ENCODE data around the gene TOR2A.

The TOR2A gene

DNA sequence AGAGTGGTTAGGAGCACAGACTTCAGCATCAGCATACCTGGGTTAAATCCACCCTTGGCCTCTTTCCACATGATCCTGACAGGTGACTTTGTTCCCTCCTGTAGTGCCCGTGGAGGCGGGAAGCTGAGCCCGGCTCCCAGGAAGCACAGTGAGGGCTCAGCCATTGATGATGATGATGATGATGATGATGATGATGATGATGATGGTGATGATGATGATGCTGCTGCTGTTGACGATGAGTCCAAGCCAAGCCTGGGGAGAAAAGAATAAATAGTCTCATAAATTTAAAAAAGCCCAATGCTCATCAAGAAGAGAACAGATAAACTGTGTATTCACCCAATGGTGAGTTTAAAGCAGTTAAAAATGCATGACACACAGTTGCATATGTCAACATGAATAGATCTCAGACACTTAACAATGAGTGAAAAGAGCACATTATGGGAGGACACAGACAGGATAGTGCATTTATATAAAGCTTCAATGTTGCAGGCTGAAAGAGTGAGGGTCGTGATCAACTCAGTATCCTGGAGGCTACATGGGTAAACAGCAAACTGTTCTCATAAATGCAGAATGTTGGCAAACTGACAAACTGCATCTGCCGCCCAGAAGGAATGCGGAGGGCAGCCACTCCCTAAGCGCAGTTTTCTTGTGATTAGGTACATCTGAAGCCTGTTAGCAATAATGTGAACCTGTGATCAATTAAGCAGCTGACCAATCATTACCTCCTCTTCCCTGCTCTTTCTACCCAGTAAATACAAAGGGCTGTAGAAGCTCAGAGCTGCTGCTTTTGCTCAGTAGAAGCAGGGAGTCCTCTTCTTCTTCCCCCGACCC is 40.0 kb downstream of the TOR2A start:
- no peak for DNase-seq

DNA sequence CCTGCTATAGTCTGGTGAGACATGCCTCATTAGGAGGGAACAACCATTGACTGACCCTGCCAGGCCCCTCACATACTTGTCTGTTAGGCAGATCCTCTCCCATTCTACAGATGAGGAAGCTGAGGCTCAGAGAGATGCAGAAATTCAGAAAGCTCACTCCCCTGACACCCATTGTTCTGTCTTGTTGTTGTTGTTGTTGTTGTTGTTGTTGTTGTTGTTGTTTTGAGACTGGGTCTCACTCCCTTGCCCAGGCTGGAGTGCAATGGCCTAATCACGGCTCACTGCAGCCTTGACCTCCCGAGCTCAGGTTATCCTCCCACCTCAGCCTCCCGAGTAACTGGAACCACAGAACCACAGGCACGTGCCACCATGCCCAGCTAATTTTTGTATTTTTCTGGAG is 41.4 kb downstream of the TOR2A start:
- DNase-seq = no peak

DNA sequence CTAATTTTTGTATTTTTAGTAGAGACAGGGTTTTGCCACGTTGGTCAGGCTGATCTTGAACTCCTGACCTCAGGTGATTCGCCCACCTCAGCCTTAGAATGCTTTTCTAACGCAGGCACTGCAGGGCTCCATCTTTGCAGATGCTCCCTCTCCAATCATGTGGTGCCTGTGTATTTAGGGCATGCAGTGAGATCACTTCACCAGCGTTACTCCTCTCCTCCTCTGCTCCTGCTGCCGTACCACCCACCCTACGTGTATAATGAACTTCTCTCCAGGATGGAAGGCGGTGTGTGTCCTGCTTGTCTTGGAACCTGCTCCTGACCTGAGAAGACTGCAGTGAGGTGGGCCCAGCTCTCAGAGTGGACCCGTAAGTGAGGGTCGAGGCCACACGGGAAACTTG is 42.0 kb downstream of the TOR2A start:
- no peak for DNase-seq

DNA sequence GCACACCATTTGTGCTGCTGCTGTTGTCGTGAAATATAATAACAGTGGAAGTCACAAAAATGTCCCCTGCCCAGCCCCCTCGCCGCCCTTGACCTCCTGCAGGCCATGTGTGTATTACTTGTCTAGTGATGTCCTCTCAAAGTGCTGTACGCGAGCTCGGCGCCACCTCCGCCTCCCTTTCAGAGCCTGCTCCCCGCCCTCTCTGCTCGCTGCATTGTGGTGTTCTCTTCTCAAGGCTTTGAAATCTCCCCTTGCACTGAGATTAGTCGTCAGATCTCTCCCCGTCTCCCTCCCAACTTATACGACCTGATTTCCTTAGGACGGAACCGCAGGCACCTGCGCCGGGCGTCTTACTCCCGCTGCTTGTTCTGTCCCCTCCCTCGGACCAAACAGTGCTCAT is 43.0 kb downstream of the TOR2A start:
- DNase-seq = no peak

DNA sequence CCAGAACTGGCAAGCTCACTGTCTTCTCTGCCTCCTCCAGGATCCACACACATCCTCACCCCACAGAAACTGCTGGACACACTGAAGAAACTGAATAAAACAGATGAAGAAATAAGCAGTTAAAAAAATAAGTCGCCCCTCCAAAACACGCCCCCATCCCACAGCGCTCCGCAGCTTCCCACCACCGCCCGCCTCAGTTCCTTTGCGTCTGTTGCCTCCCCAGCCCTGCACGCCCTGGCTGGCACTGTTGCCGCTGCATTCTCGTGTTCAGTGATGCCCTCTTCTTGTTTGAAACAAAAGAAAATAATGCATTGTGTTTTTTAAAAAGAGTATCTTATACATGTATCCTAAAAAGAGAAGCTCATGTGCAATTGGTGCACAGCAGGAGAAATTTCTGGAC is 44.4 kb downstream of the TOR2A start:
- no peak for DNase-seq

DNA sequence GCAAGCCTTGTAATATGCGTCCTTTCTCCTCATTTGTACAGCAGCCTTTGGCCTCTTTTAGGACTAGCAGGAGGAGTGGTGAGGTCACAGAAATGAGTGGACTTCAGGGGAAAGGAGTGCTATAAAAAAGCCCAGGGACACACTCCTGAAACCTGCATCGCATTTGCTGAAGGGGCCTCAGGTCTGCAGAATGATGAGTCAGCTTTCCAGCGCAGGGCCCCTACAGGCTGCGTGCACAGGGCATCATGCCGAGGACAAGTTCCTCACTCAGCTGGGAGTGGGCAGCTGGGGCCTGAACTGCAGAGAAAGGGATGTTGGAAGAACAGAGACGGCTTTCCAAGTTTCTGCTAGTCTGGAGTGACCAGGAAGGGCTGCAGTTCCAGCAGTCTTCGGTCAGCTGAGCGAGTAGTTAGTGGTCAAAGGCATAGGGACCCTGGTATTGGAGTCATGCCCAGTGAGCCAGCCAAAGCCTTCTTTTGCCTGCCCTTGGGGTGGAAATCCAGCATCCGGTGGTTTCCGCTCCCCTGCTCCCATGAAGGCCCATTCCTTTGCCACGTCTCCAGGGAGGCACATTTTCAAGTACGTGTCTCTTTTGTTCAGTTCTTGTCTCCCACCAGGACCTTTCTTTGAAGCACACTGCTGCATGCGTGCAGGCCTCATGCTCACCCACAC is 45.6 kb downstream of the TOR2A start:
- no peak for DNase-seq

DNA sequence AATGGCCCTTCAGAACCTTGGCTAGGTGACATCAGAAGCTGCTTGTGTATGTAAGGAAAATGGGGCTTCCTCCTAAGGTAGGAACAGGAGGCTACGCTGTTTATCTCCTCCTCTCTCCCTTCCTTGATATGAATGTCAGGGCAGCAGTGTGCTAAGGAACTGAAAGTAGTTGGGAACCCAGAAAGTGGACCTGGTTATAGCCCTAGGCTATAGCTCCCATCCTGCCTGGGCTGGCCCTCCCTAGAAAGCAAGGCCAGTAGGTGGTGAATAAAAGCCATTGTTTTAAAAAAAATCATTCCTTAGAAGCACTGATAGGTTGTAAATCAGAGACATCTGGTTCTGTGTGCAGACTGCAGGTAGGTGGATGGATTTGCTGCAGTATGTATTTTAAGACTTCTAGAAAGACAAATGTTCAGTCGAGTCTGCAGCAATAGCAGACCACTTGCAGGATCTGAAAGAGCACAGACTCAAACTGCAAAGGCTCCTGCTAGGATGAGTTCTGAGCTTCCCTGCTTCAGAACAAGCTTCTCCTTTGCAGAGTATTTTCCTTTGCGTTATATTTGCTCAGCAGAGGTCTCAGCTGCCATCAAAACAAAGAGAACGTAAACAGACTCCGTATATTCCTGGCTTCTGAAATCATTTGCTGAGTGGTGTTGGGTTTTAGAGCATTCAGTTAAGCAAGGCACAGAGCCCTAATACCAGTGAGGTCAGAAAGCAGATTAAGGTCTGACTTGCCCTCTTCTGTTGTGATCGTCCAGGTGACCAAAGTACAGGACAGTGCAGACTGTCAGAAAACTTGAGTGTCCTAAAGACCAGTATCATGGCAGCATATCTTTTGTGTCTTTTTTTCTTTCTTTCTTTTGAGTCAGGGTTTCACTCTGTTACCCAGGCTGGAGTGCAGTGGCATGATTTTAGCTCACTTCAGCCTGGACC is 48.4 kb downstream of the TOR2A start:
- DNase-seq = no peak

DNA sequence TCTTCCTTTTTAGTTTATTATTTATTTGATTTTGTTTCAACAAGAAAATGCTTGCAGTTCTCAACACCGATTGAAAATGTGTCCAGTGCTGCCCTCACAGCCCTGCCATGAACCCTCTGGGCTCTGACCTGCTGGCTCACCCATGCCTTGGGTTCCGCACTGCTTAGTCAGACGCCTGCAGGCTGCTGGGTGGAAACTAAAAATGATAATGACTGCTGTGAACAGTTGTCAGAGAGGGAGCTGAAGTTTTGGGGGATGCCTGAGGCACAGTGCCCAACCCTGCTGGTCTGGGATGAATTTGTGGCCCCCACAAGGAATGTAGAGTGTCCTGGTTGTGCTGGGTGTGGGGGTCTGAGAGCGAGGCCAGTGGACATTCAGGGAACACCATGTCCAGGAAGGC is 50.5 kb downstream of the TOR2A start:
- no peak for DNase-seq

DNA sequence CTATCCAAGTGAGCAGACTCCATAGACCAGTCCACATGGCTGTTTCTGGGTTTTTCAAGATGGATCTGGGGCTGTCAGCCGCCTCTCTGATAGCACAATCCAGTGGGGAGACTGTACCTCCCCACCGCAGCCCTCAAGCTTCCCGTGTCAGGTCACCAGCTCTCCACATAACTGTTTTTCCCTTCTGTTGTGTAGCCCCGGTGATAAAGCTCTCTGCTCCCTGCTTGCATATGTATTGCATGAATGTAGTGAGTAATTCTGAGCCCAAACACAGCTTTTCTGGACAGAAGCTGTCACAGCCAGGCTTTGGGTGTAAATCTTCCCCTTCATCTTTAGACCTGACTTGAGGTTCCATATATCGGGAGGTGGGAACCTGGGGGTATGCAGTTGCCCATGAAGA is 51.4 kb downstream of the TOR2A start:
- no peak for DNase-seq

DNA sequence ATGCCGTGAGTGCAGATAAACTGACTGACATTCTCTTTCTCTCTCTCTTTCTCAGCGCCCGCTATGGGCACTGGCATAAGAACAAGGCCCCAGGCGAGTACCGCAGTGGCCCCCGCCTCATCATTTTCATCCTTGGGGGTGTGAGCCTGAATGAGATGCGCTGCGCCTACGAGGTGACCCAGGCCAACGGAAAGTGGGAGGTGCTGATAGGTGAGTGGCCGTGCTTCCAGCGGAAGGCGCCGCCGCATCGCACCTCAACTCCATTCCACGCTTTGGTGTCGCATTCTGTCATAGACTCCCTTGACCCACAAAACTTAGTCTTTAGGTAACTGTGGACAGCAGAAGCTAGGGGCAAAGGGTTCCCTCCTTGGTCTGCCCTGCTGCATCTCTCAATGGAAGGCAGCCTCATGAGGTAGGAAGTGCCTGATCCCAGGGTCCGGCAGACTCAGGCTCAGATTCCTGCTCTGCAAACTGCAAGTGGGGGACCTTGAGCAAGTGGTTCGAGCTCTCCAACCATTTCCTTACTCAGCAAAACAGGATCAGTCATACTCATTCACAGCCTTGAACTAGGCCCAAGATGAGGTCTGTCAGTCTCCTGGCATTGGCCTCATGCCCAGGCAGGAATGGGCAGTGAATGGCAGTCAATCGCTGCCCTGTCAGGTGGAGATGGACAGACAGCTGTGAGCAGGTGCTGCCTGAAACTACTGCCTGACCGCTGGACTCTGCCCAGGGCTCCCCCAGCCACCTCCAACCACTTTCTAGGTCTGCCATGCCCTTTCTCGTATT is 52.5 kb downstream of the TOR2A start:
- no peak for DNase-seq

Measured in stimulated activated CD4-positive, alpha-beta T cell treated with anti-CD3 and anti-CD28 coated beads, Interleukin-1b, Interleukin-23, amount 100 ng/mL, for 48 hours (primary cell).